ENCODE data around the gene PDIA2. TPM values are rescaled to one million over a fixed set of nuclear protein-coding genes. Genes with fewer than 3 reads are reported as not detected.
"Not testable (repeated sequence)": the region's sequence is repeated elsewhere in the genome, so short reads cannot be mapped to it uniquely, and the experiment has no call there.

Gene PDIA2
- total RNA-seq, 1 experiment from 2014 or later = not detected

GRCh38 chr16:333406-334094, 50.6 kb downstream of the PDIA2 start:
- BruUV-seq (replicated peaks) = no TSS peak
- H3K4me2 ChIP-seq = no peak overlapping the region
- H3K4me3 ChIP-seq = no peak overlapping the region
- intact Hi-C loops (cut with micrococcal nuclease; ENCODE audit: unreplicated experiment) = no loop called here
- H3K79me2 ChIP-seq (ENCODE audit: low read depth) = peaks cover 93% of the 10 kb centered on the region
- peaks cover 46% of the 10 kb centered on the region for H4K20me1 ChIP-seq (ENCODE audit: insufficient read depth)
- no peak overlapping the region for H3K27ac ChIP-seq
- peaks cover 11% of the 10 kb centered on the region for H3K4me1 ChIP-seq (replicated peaks; ENCODE audit: insufficient read depth)
- H3K36me3 ChIP-seq (ENCODE audit: low read depth) = no peaks in the 10 kb centered on the region
- CTCF ChIA-PET = interaction anchor here (0.8 kb wide), 1 partner anchor 227 kb away, joined by 4 read pairs; no protein-coding TSS in a partner anchor
- H2AFZ ChIP-seq = no peak overlapping the region
- H3F3A ChIP-seq (ENCODE audit: insufficient read depth, low read depth) = peaks cover 17% of the 10 kb centered on the region
- DNase-seq = no peak
- POLR2A ChIA-PET (ENCODE audit: unreplicated experiment) = no interaction called here
- no peaks in the 10 kb centered on the region for H3K27me3 ChIP-seq (ENCODE audit: insufficient read depth, low read depth)
- H3K9me2 ChIP-seq (ENCODE audit: insufficient read depth) = no peaks in the 10 kb centered on the region
- TF ChIP-seq CTCF (conservative IDR thresholded peaks at IDR 0.05) (no peak), EZH2 (IDR thresholded peaks at IDR 0.05; ENCODE audit: low read depth) (no peak)
- H3K9me3 ChIP-seq (ENCODE audit: insufficient read depth, low read depth) = no peaks in the 10 kb centered on the region

DNA sequence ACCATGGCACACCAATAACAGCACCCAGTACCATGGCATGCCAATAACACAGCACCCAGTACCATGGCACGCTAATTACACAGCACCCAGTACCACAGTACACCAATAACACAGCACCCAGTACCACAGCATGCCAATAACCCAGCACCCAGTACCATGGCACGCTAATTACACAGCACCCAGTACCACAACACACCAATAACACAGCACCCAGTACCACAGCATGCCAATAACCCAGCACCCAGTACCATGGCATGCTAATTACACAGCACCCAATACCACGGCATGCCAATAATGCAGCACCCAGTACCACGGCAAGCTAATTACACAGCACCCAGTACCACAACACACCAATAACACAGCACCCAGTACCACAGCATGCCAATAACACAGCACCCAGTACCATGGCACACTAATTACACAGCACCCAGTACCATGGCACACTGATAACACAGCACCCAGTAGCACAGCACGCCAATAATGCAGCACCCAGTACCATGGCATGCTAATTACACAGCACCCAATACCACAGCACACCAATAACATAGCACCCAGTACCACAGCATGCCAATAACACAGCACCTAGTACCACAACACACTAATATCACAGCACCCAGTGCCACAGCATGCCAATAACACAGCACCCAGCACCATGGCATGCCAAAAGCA, 51.3 kb downstream of the PDIA2 start:
- intact Hi-C loops (cut with micrococcal nuclease; ENCODE audit: unreplicated experiment); H3K4me3 ChIP-seq; H3K27me3 ChIP-seq (ENCODE audit: insufficient read depth, low read depth); H3F3A ChIP-seq (ENCODE audit: insufficient read depth, low read depth); POLR2A ChIA-PET (ENCODE audit: unreplicated experiment); H3K27ac ChIP-seq; BruUV-seq (replicated peaks); H3K36me3 ChIP-seq (ENCODE audit: low read depth); H3K4me1 ChIP-seq (replicated peaks; ENCODE audit: insufficient read depth); H3K9me3 ChIP-seq (ENCODE audit: insufficient read depth, low read depth); H3K4me2 ChIP-seq; CTCF ChIA-PET; H3K9me2 ChIP-seq (ENCODE audit: insufficient read depth); DNase-seq; H2AFZ ChIP-seq: not testable (repeated sequence)
- peaks cover 45% of the 10 kb centered on the region for H4K20me1 ChIP-seq (ENCODE audit: insufficient read depth)
- H3K79me2 ChIP-seq (ENCODE audit: low read depth) = peaks cover 91% of the 10 kb centered on the region

GRCh38 chr16:334861-335632, 52.1 kb downstream of the PDIA2 start:
- POLR2A ChIA-PET (ENCODE audit: unreplicated experiment); H3K9me3 ChIP-seq (ENCODE audit: insufficient read depth, low read depth); DNase-seq; H3K4me2 ChIP-seq; H3K4me3 ChIP-seq; BruUV-seq (replicated peaks); H3K4me1 ChIP-seq (replicated peaks; ENCODE audit: insufficient read depth); H3K27ac ChIP-seq; H3K27me3 ChIP-seq (ENCODE audit: insufficient read depth, low read depth); H3F3A ChIP-seq (ENCODE audit: insufficient read depth, low read depth); intact Hi-C loops (cut with micrococcal nuclease; ENCODE audit: unreplicated experiment); H2AFZ ChIP-seq; H3K36me3 ChIP-seq (ENCODE audit: low read depth); H3K9me2 ChIP-seq (ENCODE audit: insufficient read depth): not testable (repeated sequence)
- CTCF ChIA-PET = interaction anchor here (1.0 kb wide), 1 partner anchor 18 kb away, joined by 24 read pairs; the partner anchor contains the start of gene AXIN1
- Histone ChIP-seq H4K20me1 (ENCODE audit: insufficient read depth) (peaks cover 52% of the 10 kb centered on the region), H3K79me2 (ENCODE audit: low read depth) (peaks cover 91% of the 10 kb centered on the region)

DNA sequence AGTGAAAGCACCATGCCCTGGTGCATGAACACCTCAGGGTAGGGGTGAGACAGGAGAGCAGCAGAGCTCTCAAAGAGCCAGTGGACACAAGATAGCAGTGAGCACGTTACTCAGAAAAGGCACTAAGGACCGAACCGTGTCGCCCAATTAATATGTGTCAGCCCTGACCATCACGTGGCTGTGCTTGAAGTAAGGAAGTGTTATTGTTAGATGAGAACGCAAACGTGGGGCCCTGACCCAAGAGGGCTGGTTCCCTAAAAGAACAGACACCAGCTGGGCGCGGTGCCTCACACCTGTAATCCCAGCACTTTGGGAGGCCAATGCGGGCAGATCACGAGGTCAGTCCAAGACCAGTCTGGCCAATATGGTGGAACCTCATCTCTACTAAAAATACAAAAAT, 53.3 kb downstream of the PDIA2 start:
- BruUV-seq (replicated peaks) = no TSS peak
- Histone ChIP-seq H4K20me1 (ENCODE audit: insufficient read depth) (peaks cover 49% of the 10 kb centered on the region), H3K79me2 (ENCODE audit: low read depth) (peaks cover 87% of the 10 kb centered on the region), H3K27me3 (ENCODE audit: insufficient read depth, low read depth) (no peaks in the 10 kb centered on the region), H3K36me3 (ENCODE audit: low read depth) (no peaks in the 10 kb centered on the region), H3K4me3 (no peak overlapping the region), H3K4me2 (no peak overlapping the region), H3K9me3 (ENCODE audit: insufficient read depth, low read depth) (no peaks in the 10 kb centered on the region), H2AFZ (no peak overlapping the region), H3F3A (ENCODE audit: insufficient read depth, low read depth) (peaks cover 7% of the 10 kb centered on the region; the same call in 1 of the 2 replicates), H3K4me1 (replicated peaks; ENCODE audit: insufficient read depth) (peaks cover 11% of the 10 kb centered on the region), H3K9me2 (ENCODE audit: insufficient read depth) (no peaks in the 10 kb centered on the region), H3K27ac (no peak overlapping the region)
- CTCF ChIA-PET = interaction anchor here (1.0 kb wide), 1 partner anchor 17 kb away, joined by 24 read pairs; the partner anchor contains the start of gene AXIN1
- no peak for DNase-seq
- intact Hi-C loops (cut with micrococcal nuclease; ENCODE audit: unreplicated experiment) = no loop called here
- TF ChIP-seq CTCF (conservative IDR thresholded peaks at IDR 0.05) (no peak), EZH2 (IDR thresholded peaks at IDR 0.05; ENCODE audit: low read depth) (no peak)
- POLR2A ChIA-PET (ENCODE audit: unreplicated experiment) = no interaction called here
